HepG2 (cell line): Measurements from ENCODE around the gene DNAJC30. TPM values are rescaled to one million over a fixed set of nuclear protein-coding genes. Genes with fewer than 3 reads are reported as not detected.
A peak's percentile ranks its signal among the peaks of the same experiment; 100 is the strongest.

Experiments
- ATAC-seq: fragments of 200-7000 bp; cut with Tn5 transposase; 3 replicates; pipeline ENCODE4 v1.9.1; 2020; ENCODE audit warnings: mild to moderate bottlenecking, moderate library complexity
- BruUV-seq: library from RNA; stranded (reverse); fragments of 400-500 nt; replicated peaks from 2 replicates; lab custom pipeline; 2021; lab: Mats Ljungman, UMichigan
- CTCF ChIA-PET: fragments of 300-600 bp; formaldehyde crosslinking; extraction: SDS; loops from one replicate; lab custom pipeline; 2021; ENCODE audit warnings: low total read pairs, inconsistent platforms, low intra/inter-chr PET ratio; lab: Yijun Ruan, JAX
- POLR2A ChIA-PET: fragments of 350-600 bp; sonication (Branson Sonifier 250); formaldehyde crosslinking; loops from one replicate; lab custom pipeline; 2020; ENCODE audit warnings: antibody characterized with exemption, inconsistent platforms; lab: Yijun Ruan, JAX
- DNase-seq: peaks from one replicate; pipeline ENCODE4 v3.0.0-alpha.2; 2015; ENCODE audit warnings: low spot score
- FAIRE-seq: peaks from 3 replicates; lab custom pipeline; 2011; peaks lifted over from hg19 to GRCh38; lab: Jason Lieb, UNC
- H2AFZ ChIP-seq: one replicate; pipeline ENCODE4 v1.6.1; 2011; ENCODE audit warnings: low read length, inconsistent platforms
- H3K27ac ChIP-seq: fragments of 300-600 bp; 3 replicates; pipeline ENCODE4 v1.8.0; 2011; ENCODE audit warnings: mixed run types, mild to moderate bottlenecking, mixed read lengths, low read length, inconsistent platforms; ENCODE audit not compliant: insufficient read depth; ENCODE audit errors: extremely low read length
- H3K27me3 ChIP-seq, 2 experiments: fragments of 200-600 bp in 1 of 2; 2 replicates in 1 of 2; 3 replicates in 1 of 2; pipeline versions ENCODE4 v1.6.0 to v1.8.0; 2011; ENCODE audit warnings: low read length in 2 of 2, mild to moderate bottlenecking in 2 of 2, moderate library complexity in 2 of 2, inconsistent platforms in 1 of 2; ENCODE audit not compliant: insufficient read depth in 2 of 2, control insufficient read depth in 1 of 2
- H3K36me3 ChIP-seq, 2 experiments: fragments of 200-600 bp in 1 of 2; replicated peaks in 1 of 2; 2 replicates in 1 of 2; 3 replicates in 1 of 2; pipeline versions ENCODE4 v1.5.1 to v1.8.0; 2011; ENCODE audit warnings: low read length in 2 of 2, inconsistent platforms in 1 of 2; ENCODE audit not compliant: insufficient read depth in 2 of 2, control insufficient read depth in 1 of 2
- H3K4me1 ChIP-seq: 2 replicates; pipeline ENCODE4 v1.5.1; 2012; ENCODE audit warnings: low read length, inconsistent platforms; ENCODE audit not compliant: insufficient read depth
- H3K4me2 ChIP-seq: 2 replicates; pipeline ENCODE4 v1.6.0; 2011; ENCODE audit warnings: low read depth, low read length, inconsistent platforms
- H3K4me3 ChIP-seq, 3 experiments: fragments of 200-600 bp in 1 of 3; sonication (generic), shearing (Covaris generic) in 1 of 3; replicated peaks in 1 of 3; 2 replicates each; pipeline ENCODE4 v1.5.1; 2011 to 2016; ENCODE audit warnings: low read length in 3 of 3, inconsistent platforms in 2 of 3, low read depth in 2 of 3, mild to moderate bottlenecking in 2 of 3, control low read depth in 1 of 3, mixed read lengths in 1 of 3; ENCODE audit not compliant: insufficient read depth in 1 of 3
- H3K79me2 ChIP-seq: one replicate; pipeline ENCODE4 v1.6.1; 2011; ENCODE audit warnings: low read length, inconsistent platforms; ENCODE audit not compliant: insufficient read depth
- H3K9ac ChIP-seq: 2 replicates; pipeline ENCODE4 v1.6.0; 2011; ENCODE audit warnings: mild to moderate bottlenecking, low read depth, low read length, inconsistent platforms; ENCODE audit not compliant: insufficient read depth
- H3K9me3 ChIP-seq: 2 replicates; pipeline ENCODE4 v1.5.1; 2012; ENCODE audit warnings: mild to moderate bottlenecking, low read length
- H4K20me1 ChIP-seq: 2 replicates; pipeline ENCODE4 v1.6.0; 2011; ENCODE audit warnings: inconsistent platforms, mild to moderate bottlenecking, low read length, moderate library complexity; ENCODE audit not compliant: insufficient read depth
- CERS6 ChIP-seq: sonication (generic); formaldehyde crosslinking; IDR thresholded peaks from 2 replicates; pipeline ENCODE4 v1.5.0; 2020; ENCODE audit warnings: missing genetic modification reagents
- RAD51 ChIP-seq: fragments of 450-650 bp; IDR thresholded peaks from 2 replicates; pipeline ENCODE4 v1.6.1; 2016; ENCODE audit warnings: borderline replicate concordance
- USF2 ChIP-seq, 2 experiments: sonication (generic) in 1 of 2; formaldehyde crosslinking in 1 of 2; IDR thresholded peaks; 2 replicates each; pipeline versions ENCODE4 v1.5.1 to v1.6.1; 2011 to 2020; ENCODE audit warnings: borderline replicate concordance in 1 of 2, low read depth in 1 of 2, low read length in 1 of 2, mild to moderate bottlenecking in 1 of 2, missing genetic modification reagents in 1 of 2, moderate library complexity in 1 of 2
- WGBS: methylation state at CpG from one replicate; pipeline ENCODE4 v1.1.6; 2017; ENCODE audit warnings: low lambda C conversion rate; 5-methylcytosine and 5-hydroxymethylcytosine counted together
- in situ Hi-C: cut with HindIII; loops from 2 replicates; pipeline ENCODE4 v1.10.0; 2017; ENCODE audit warnings: low pct_unique_long_range_greater_than_20kb; ENCODE audit not compliant: extremely low pct_ligation_motif_present
- intact Hi-C: fragments of 100-400 bp; cut with micrococcal nuclease; formaldehyde crosslinking; loops from one replicate; pipeline ENCODE4 v1.10.0; 2022; ENCODE audit not compliant: unreplicated experiment
- polyA plus RNA-seq, 8 experiments: library from polyadenylated mRNA; depleted of rRNA in 3 of 8; stranded (reverse) in 7 of 8; unstranded in 1 of 8; fragments of >200 nt; fragmentation: Illumina TruSeq in 4 of 8; extraction: Trizol in 4 of 8; gene quantifications; 2 replicates each; pipeline versions ENCODE4 v1.2.1 to v1.2.3, GENCODE V29; 2011 to 2016; ENCODE audit warnings: low read depth in 4 of 8, missing spikeins in 1 of 8, mixed read lengths in 1 of 8; ENCODE audit not compliant: insufficient read depth in 1 of 8
- total RNA-seq, 5 experiments: library from RNA; depleted of rRNA; stranded (reverse); fragments of >200 nt; fragmentation: Illumina TruSeq; extraction: Trizol; gene quantifications; 2 replicates each; pipeline ENCODE4 v1.2.3, GENCODE V29; 2016; ENCODE audit warnings: low read depth in 1 of 5

The DNAJC30 gene
- total and polyA plus RNA-seq, 2 of the 13 experiments (the other 11 are each of a cell fraction or from before 2014, with no cell fraction given), result 3.3 to 3.8 TPM

GRCh38 chr7:73650524-73650923 is 32.7 kb downstream of the DNAJC30 start:
- FAIRE-seq (no peak), ATAC-seq (no peak), DNase-seq (no peak)
- H3K27ac ChIP-seq, result no peak overlapping the region
- intact Hi-C loops (no loop called here), in situ Hi-C loops (no loop called here)
- H3K79me2 ChIP-seq, result no peaks in the 10 kb centered on the region
- CTCF ChIA-PET, result no interaction called here
- no peaks in the 10 kb centered on the region for H3K36me3 ChIP-seq
- WGBS, result 45% methylated on average over 5 of the region's 5 CpGs
- POLR2A ChIA-PET, result interaction anchor here (1.3 kb wide), 1 partner anchor 26 kb away, joined by 3 read pairs; the partner anchor contains the start of gene MLXIPL
- BruUV-seq, result no TSS peak
- TF ChIP-seq CERS6 (CRISPR knock-in tag) (no peak), USF2 (IDR thresholded peaks at IDR 0.05; ENCODE audit: low read depth, low read length) (peak; percentile 75), USF2 (CRISPR knock-in tag; IDR thresholded peaks at IDR 0.05; ENCODE audit: borderline replicate concordance) (no peak; the same call in 1 of the 2 replicates), RAD51 (peak; percentile 85)
- H2AFZ ChIP-seq, result no peak overlapping the region
- H4K20me1 ChIP-seq, result no peaks in the 10 kb centered on the region
- H3K4me1 ChIP-seq, result peaks cover 74% of the 10 kb centered on the region
- H3K9me3 ChIP-seq, result no peaks in the 10 kb centered on the region
- no peak overlapping the region for H3K9ac ChIP-seq
- no peak overlapping the region for H3K4me3 ChIP-seq
- H3K27me3 ChIP-seq, result peaks cover 3 to 12% of the 10 kb centered on the region in 2 experiments; a peak in 3 of 5 replicates
- H3K4me2 ChIP-seq, result no peak overlapping the region; the same call in 1 of the 2 replicates
